HepG2 (cell line): ENCODE results near the gene GATD1. TPM values are rescaled to one million over a fixed set of nuclear protein-coding genes. Genes with fewer than 3 reads are reported as not detected.

Experiments
- ARNTL ChIP-seq: sonication (generic); formaldehyde crosslinking; IDR thresholded peaks from 2 replicates; pipeline ENCODE4 v1.4.0; 2020; ENCODE audit warnings: mild to moderate bottlenecking, missing genetic modification reagents
- GATAD1 ChIP-seq: IDR thresholded peaks from 2 replicates; pipeline ENCODE4 v1.6.1; 2016; ENCODE audit warnings: missing genetic modification reagents, missing compliant biosample characterization
- KLF12 ChIP-seq: sonication (generic); formaldehyde crosslinking; IDR thresholded peaks from 2 replicates; pipeline ENCODE4 v1.4.0; 2020; ENCODE audit warnings: missing genetic modification reagents, borderline replicate concordance
- KMT2B ChIP-seq: IDR thresholded peaks from 2 replicates; pipeline ENCODE4 v1.6.1; 2016; ENCODE audit warnings: missing genetic modification reagents, missing compliant biosample characterization
- NCOA5 ChIP-seq: sonication (generic); formaldehyde crosslinking; IDR thresholded peaks from 2 replicates; pipeline ENCODE4 v1.4.0; 2020; ENCODE audit warnings: missing genetic modification reagents
- NR2F1 ChIP-seq, 2 experiments: fragments of 450-650 bp in 1 of 2; formaldehyde crosslinking in 1 of 2; IDR thresholded peaks; 2 replicates each; pipeline versions ENCODE4 v1.5.0 to v1.6.1; 2016 to 2020; ENCODE audit warnings: mild to moderate bottlenecking in 1 of 2, missing compliant biosample characterization in 1 of 2, missing genetic modification reagents in 1 of 2, moderate library complexity in 1 of 2
- RBFOX2 ChIP-seq: fragments of 200-400 bp; formaldehyde crosslinking; IDR thresholded peaks from 2 replicates; pipeline ENCODE4 v1.6.1; 2017; ENCODE audit warnings: low read depth, mild to moderate bottlenecking, low read length
- RFX3 ChIP-seq: IDR thresholded peaks from 2 replicates; pipeline ENCODE4 v1.6.1; 2016; ENCODE audit warnings: missing biosample characterization, missing genetic modification reagents
- SSRP1 ChIP-seq: IDR thresholded peaks from 2 replicates; pipeline ENCODE4 v1.6.1; 2016; ENCODE audit warnings: control low read depth
- ZNF253 ChIP-seq: sonication (generic); formaldehyde crosslinking; IDR thresholded peaks from 2 replicates; pipeline ENCODE4 v1.8.0; 2022; ENCODE audit warnings: mild to moderate bottlenecking, missing genetic modification reagents, borderline replicate concordance
- ZNF317 ChIP-seq: sonication (generic); formaldehyde crosslinking; IDR thresholded peaks from 2 replicates; pipeline ENCODE4 v1.5.0; 2020; ENCODE audit warnings: mild to moderate bottlenecking, missing genetic modification reagents
- ZNF567 ChIP-seq: sonication (generic); formaldehyde crosslinking; IDR thresholded peaks from 2 replicates; pipeline ENCODE4 v1.8.1; 2023; ENCODE audit warnings: mild to moderate bottlenecking, missing genetic modification reagents, borderline replicate concordance
- polyA plus RNA-seq, 8 experiments: library from polyadenylated mRNA; depleted of rRNA in 3 of 8; stranded (reverse) in 7 of 8; unstranded in 1 of 8; fragments of >200 nt; fragmentation: Illumina TruSeq in 4 of 8; extraction: Trizol in 4 of 8; gene quantifications; 2 replicates each; pipeline versions ENCODE4 v1.2.1 to v1.2.3, GENCODE V29; 2011 to 2016; ENCODE audit warnings: low read depth in 4 of 8, missing spikeins in 1 of 8, mixed read lengths in 1 of 8; ENCODE audit not compliant: insufficient read depth in 1 of 8
- total RNA-seq, 5 experiments: library from RNA; depleted of rRNA; stranded (reverse); fragments of >200 nt; fragmentation: Illumina TruSeq; extraction: Trizol; gene quantifications; 2 replicates each; pipeline ENCODE4 v1.2.3, GENCODE V29; 2016; ENCODE audit warnings: low read depth in 1 of 5
- TF ChIP-seq, protein P1 (sequence below): sonication (generic); formaldehyde crosslinking; conservative IDR thresholded peaks from 2 replicates; pipeline ENCODE4 v1.4.0; 2020; ENCODE audit warnings: missing genetic modification reagents
- TF ChIP-seq, protein P2 (sequence below): sonication (generic); formaldehyde crosslinking; conservative IDR thresholded peaks from 2 replicates; pipeline ENCODE4 v1.8.0; 2022; ENCODE audit warnings: mild to moderate bottlenecking, moderate library complexity, missing genetic modification reagents
- TF ChIP-seq, protein P3 (sequence below): sonication (generic); formaldehyde crosslinking; IDR thresholded peaks from 2 replicates; pipeline ENCODE4 v1.5.1; 2020; ENCODE audit warnings: mild to moderate bottlenecking, missing genetic modification reagents
- TF ChIP-seq, protein P4 (sequence below): sonication (generic); formaldehyde crosslinking; IDR thresholded peaks from 2 replicates; pipeline ENCODE4 v1.4.0; 2020; ENCODE audit warnings: missing genetic modification reagents
- TF ChIP-seq, protein P5 (sequence below): sonication (generic); formaldehyde crosslinking; conservative IDR thresholded peaks from 2 replicates; pipeline ENCODE4 v1.8.0; 2022; ENCODE audit warnings: missing genetic modification reagents
- TF ChIP-seq, protein P6 (sequence below): sonication (generic); formaldehyde crosslinking; IDR thresholded peaks from 2 replicates; pipeline ENCODE4 v1.5.0; 2020; ENCODE audit warnings: mild to moderate bottlenecking, missing genetic modification reagents

The GATD1 gene
- total and polyA plus RNA-seq, 2 of the 13 experiments (the other 11 are each of a cell fraction or from before 2014, with no cell fraction given), result 31.3 to 60.5 TPM

DNA sequence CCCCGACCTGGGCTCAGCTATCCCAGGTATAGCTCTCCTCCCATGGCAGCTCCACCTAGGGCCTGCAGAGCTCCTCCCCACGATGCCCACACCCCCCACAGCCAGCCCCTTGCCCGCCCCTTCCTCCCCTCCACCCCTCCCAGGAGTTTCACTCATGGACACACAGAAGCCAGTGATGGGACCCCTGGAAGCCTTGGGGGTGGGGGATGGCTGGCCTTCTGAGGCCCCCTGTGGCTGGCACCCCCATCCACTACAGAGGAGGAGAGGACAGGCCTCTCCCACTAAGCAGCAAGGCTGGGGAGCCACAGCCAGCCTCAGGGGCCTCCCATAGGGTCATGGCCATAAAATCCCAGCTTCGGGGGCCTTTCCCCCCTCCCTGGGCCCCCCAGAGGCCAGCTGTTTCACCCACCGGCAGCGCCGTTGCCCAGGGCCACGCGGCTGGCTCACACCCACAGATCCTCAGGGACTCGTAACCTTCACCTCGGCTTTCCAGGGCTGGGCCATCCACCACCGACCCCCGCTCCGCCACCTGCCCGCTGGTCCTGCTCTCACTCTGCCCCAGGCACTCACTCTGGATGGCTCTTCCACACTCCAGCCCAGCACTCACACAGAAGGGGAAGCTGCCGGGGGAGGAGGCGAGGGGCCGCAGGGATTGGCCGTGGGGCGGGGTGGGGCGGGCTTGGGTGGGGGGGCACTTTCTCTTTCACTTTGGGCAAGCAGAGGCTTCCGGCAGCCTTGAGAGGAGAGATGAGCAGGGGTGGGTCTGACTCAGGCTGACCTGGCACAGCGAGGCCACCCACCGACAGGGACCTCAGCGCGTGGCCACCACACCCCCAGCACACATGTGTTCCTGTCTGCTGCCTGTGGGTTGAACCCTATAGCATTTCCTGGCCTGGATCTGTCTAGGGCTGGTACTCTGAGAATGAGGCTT is 18.6 kb upstream of the GATD1 start (continued):
- TF ChIP-seq KMT2B (CRISPR knock-in tag), result no peak
- no peak for TF ChIP-seq RFX3 (CRISPR knock-in tag)
- 0 out of 2 replicates have a peak, but pooled peaks have one; percentile 27 for TF ChIP-seq ARNTL (CRISPR knock-in tag)
- TF ChIP-seq, protein P1, sequence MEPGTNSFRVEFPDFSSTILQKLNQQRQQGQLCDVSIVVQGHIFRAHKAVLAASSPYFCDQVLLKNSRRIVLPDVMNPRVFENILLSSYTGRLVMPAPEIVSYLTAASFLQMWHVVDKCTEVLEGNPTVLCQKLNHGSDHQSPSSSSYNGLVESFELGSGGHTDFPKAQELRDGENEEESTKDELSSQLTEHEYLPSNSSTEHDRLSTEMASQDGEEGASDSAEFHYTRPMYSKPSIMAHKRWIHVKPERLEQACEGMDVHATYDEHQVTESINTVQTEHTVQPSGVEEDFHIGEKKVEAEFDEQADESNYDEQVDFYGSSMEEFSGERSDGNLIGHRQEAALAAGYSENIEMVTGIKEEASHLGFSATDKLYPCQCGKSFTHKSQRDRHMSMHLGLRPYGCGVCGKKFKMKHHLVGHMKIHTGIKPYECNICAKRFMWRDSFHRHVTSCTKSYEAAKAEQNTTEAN (CRISPR knock-in tag), result no peak
- no peak for TF ChIP-seq KLF12 (CRISPR knock-in tag)
- no peak for TF ChIP-seq ZNF317 (CRISPR knock-in tag)
- no peak for TF ChIP-seq NCOA5 (CRISPR knock-in tag)
- TF ChIP-seq, protein P2, sequence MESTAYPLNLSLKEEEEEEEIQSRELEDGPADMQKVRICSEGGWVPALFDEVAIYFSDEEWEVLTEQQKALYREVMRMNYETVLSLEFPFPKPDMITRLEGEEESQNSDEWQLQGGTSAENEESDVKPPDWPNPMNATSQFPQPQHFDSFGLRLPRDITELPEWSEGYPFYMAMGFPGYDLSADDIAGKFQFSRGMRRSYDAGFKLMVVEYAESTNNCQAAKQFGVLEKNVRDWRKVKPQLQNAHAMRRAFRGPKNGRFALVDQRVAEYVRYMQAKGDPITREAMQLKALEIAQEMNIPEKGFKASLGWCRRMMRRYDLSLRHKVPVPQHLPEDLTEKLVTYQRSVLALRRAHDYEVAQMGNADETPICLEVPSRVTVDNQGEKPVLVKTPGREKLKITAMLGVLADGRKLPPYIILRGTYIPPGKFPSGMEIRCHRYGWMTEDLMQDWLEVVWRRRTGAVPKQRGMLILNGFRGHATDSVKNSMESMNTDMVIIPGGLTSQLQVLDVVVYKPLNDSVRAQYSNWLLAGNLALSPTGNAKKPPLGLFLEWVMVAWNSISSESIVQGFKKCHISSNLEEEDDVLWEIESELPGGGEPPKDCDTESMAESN (CRISPR knock-in tag), result no peak
- no peak for TF ChIP-seq GATAD1 (CRISPR knock-in tag)
- TF ChIP-seq SSRP1 (CRISPR knock-in tag), result no peak
- TF ChIP-seq NR2F1 (CRISPR knock-in tag; IDR thresholded peaks at IDR 0.05), result no peak
- TF ChIP-seq, protein P3, sequence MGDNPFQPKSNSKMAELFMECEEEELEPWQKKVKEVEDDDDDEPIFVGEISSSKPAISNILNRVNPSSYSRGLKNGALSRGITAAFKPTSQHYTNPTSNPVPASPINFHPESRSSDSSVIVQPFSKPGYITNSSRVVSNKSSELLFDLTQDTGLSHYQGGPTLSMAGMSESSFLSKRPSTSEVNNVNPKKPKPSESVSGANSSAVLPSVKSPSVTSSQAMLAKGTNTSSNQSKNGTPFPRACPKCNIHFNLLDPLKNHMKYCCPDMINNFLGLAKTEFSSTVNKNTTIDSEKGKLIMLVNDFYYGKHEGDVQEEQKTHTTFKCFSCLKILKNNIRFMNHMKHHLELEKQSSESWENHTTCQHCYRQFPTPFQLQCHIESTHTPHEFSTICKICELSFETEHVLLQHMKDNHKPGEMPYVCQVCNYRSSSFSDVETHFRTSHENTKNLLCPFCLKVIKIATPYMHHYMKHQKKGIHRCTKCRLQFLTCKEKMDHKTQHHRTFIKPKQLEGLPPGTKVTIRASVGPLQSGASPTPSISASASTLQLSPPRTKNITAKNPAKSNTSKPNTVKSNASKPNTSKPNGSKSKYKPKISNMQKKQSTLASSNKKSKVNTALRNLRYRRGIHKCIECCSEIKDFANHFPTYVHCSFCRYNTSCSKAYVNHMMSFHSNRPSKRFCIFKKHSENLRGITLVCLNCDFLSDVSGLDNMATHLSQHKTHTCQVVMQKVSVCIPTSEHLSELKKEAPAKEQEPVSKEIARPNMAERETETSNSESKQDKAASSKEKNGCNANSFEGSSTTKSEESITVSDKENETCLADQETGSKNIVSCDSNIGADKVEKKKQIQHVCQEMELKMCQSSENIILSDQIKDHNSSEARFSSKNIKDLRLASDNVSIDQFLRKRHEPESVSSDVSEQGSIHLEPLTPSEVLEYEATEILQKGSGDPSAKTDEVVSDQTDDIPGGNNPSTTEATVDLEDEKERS (CRISPR knock-in tag), result no peak
- TF ChIP-seq, protein P4, sequence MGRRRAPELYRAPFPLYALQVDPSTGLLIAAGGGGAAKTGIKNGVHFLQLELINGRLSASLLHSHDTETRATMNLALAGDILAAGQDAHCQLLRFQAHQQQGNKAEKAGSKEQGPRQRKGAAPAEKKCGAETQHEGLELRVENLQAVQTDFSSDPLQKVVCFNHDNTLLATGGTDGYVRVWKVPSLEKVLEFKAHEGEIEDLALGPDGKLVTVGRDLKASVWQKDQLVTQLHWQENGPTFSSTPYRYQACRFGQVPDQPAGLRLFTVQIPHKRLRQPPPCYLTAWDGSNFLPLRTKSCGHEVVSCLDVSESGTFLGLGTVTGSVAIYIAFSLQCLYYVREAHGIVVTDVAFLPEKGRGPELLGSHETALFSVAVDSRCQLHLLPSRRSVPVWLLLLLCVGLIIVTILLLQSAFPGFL (CRISPR knock-in tag), result no peak
- peak; percentile 40; the same call in 1 of the 2 replicates for TF ChIP-seq RBFOX2
- TF ChIP-seq, protein P5, sequence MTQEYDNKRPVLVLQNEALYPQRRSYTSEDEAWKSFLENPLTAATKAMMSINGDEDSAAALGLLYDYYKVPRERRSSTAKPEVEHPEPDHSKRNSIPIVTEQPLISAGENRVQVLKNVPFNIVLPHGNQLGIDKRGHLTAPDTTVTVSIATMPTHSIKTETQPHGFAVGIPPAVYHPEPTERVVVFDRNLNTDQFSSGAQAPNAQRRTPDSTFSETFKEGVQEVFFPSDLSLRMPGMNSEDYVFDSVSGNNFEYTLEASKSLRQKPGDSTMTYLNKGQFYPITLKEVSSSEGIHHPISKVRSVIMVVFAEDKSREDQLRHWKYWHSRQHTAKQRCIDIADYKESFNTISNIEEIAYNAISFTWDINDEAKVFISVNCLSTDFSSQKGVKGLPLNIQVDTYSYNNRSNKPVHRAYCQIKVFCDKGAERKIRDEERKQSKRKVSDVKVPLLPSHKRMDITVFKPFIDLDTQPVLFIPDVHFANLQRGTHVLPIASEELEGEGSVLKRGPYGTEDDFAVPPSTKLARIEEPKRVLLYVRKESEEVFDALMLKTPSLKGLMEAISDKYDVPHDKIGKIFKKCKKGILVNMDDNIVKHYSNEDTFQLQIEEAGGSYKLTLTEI (CRISPR knock-in tag), result no peak
- no peak for TF ChIP-seq ZNF253 (CRISPR knock-in tag)
- TF ChIP-seq ZNF567 (CRISPR knock-in tag), result no peak
- TF ChIP-seq, protein P6, sequence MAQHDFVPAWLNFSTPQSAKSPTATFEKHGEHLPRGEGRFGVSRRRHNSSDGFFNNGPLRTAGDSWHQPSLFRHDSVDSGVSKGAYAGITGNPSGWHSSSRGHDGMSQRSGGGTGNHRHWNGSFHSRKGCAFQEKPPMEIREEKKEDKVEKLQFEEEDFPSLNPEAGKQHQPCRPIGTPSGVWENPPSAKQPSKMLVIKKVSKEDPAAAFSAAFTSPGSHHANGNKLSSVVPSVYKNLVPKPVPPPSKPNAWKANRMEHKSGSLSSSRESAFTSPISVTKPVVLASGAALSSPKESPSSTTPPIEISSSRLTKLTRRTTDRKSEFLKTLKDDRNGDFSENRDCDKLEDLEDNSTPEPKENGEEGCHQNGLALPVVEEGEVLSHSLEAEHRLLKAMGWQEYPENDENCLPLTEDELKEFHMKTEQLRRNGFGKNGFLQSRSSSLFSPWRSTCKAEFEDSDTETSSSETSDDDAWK (CRISPR knock-in tag), result no peak
